NT2/D1 (cell line): ENCODE results near the gene ZGRF1.
"Not testable (repeated sequence)": the region's sequence is repeated elsewhere in the genome, so short reads cannot be mapped to it uniquely, and the experiment has no call there.

Experiments
- DNase-seq: peaks from one replicate; pipeline ENCODE4 v3.0.0-alpha.2; 2011; ENCODE audit warnings: low read depth, low spot score
- H3K27me3 ChIP-seq: 2 replicates; pipeline ENCODE4 v1.6.0; 2011; ENCODE audit warnings: mild to moderate bottlenecking; ENCODE audit not compliant: insufficient read length, insufficient read depth
- H3K36me3 ChIP-seq: 2 replicates; pipeline ENCODE4 v1.6.1; 2011; ENCODE audit warnings: mild to moderate bottlenecking, low read length, mixed read lengths; ENCODE audit not compliant: insufficient read depth, insufficient read length
- H3K4me1 ChIP-seq: 2 replicates; pipeline ENCODE4 v1.5.1; 2011; ENCODE audit not compliant: insufficient read depth, insufficient read length
- H3K4me3 ChIP-seq: 2 replicates; pipeline ENCODE4 v1.5.1; 2011; ENCODE audit warnings: low read depth; ENCODE audit not compliant: insufficient read length
- H3K9ac ChIP-seq: 2 replicates; pipeline ENCODE4 v1.6.0; 2011; ENCODE audit warnings: low read depth; ENCODE audit not compliant: insufficient read length
- H3K9me3 ChIP-seq: 2 replicates; pipeline ENCODE4 v1.5.1; 2011; ENCODE audit warnings: mild to moderate bottlenecking, low read length; ENCODE audit not compliant: insufficient read depth
- SUZ12 ChIP-seq: IDR thresholded peaks from 2 replicates; pipeline ENCODE4 v1.6.1; 2011; ENCODE audit not compliant: insufficient read length, insufficient read depth; ENCODE audit errors: extremely low read depth
- YY1 ChIP-seq: IDR thresholded peaks from 2 replicates; pipeline ENCODE4 v1.6.1; 2011; ENCODE audit not compliant: insufficient read length, insufficient read depth
- ZNF274 ChIP-seq: IDR thresholded peaks from 2 replicates; pipeline ENCODE4 v1.6.1; 2011; ENCODE audit warnings: mild to moderate bottlenecking, low read depth, low read length

ZGRF1 gene

GRCh38 chr4:112647785-112648184 is 11.1 kb upstream of the ZGRF1 start:
- no peaks in the 10 kb centered on the region for H3K9me3 ChIP-seq
- peak overlapping the region; percentile 87 for H3K9ac ChIP-seq
- H3K36me3 ChIP-seq: peaks cover 14% of the 10 kb centered on the region
- no peaks in the 10 kb centered on the region for H3K27me3 ChIP-seq
- DNase-seq: no peak
- peak overlapping the region; percentile 82 for H3K4me3 ChIP-seq
- no peak for TF ChIP-seq YY1
- no peak for TF ChIP-seq ZNF274
- no peak for TF ChIP-seq SUZ12
- no peaks in the 10 kb centered on the region for H3K4me1 ChIP-seq

- Histone ChIP-seq H3K27me3 (no peaks in the 10 kb centered on the region), H3K9ac (peak overlapping the region; percentile 87), H3K9me3 (no peaks in the 10 kb centered on the region), H3K4me3 (peak overlapping the region; percentile 82), H3K4me1 (no peaks in the 10 kb centered on the region), H3K36me3 (peaks cover 18% of the 10 kb centered on the region)
- no peak for DNase-seq
- TF ChIP-seq SUZ12 (no peak), YY1 (no peak), ZNF274 (no peak)
Measured at GRCh38 chr4:112646632-112647537, 10.2 kb upstream of the ZGRF1 start.

GRCh38 chr4:112645541-112646329 is 9.0 kb upstream of the ZGRF1 start:
- Histone ChIP-seq H3K9me3 (no peaks in the 10 kb centered on the region), H3K4me1 (no peaks in the 10 kb centered on the region), H3K36me3 (peaks cover 22% of the 10 kb centered on the region), H3K9ac (no peak overlapping the region), H3K4me3 (peak overlapping the region; percentile 12), H3K27me3 (no peaks in the 10 kb centered on the region)
- TF ChIP-seq SUZ12: no peak
- TF ChIP-seq YY1: peak; percentile 21
- peak; percentile 77 for DNase-seq

GRCh38 chr4:112644595-112645535 is 8.2 kb upstream of the ZGRF1 start:
- peaks cover 28% of the 10 kb centered on the region for H3K36me3 ChIP-seq
- not testable (repeated sequence) for H3K27me3 ChIP-seq, H3K9me3 ChIP-seq, DNase-seq, H3K4me1 ChIP-seq, H3K9ac ChIP-seq, H3K4me3 ChIP-seq

GRCh38 chr4:112642526-112642925 is 5.8 kb upstream of the ZGRF1 start:
- Histone ChIP-seq H3K27me3 (no peaks in the 10 kb centered on the region), H3K9ac (no peak overlapping the region), H3K4me3 (no peak overlapping the region), H3K9me3 (no peaks in the 10 kb centered on the region), H3K36me3 (peaks cover 37% of the 10 kb centered on the region), H3K4me1 (no peaks in the 10 kb centered on the region)
- no peak for DNase-seq
- TF ChIP-seq YY1: no peak
- TF ChIP-seq SUZ12: no peak
- no peak for TF ChIP-seq ZNF274

GRCh38 chr4:112637552-112637866 is 800 bp upstream of the ZGRF1 start:
- no peak for DNase-seq
- Histone ChIP-seq H3K9me3 (no peaks in the 10 kb centered on the region), H3K4me1 (no peaks in the 10 kb centered on the region), H3K36me3 (peaks cover 29% of the 10 kb centered on the region), H3K9ac (peak overlapping the region; percentile 83), H3K4me3 (peak overlapping the region; percentile 95), H3K27me3 (no peaks in the 10 kb centered on the region)
- TF ChIP-seq SUZ12: no peak
- no peak for TF ChIP-seq YY1
- no peak for TF ChIP-seq ZNF274

GRCh38 chr4:112633477-112634235 is 3.1 kb downstream of the ZGRF1 start:
- H3K9me3 ChIP-seq: no peaks in the 10 kb centered on the region
- peaks cover 29% of the 10 kb centered on the region for H3K36me3 ChIP-seq
- DNase-seq: no peak
- H3K9ac ChIP-seq: no peak overlapping the region
- no peak for TF ChIP-seq YY1
- TF ChIP-seq SUZ12: no peak
- TF ChIP-seq ZNF274: no peak
- no peaks in the 10 kb centered on the region for H3K4me1 ChIP-seq
- no peaks in the 10 kb centered on the region for H3K27me3 ChIP-seq
- H3K4me3 ChIP-seq: no peak overlapping the region
